H9 (cell line): ENCODE measurements around the gene DISC1. TPM values are rescaled to one million over a fixed set of nuclear protein-coding genes. Genes with fewer than 3 reads are reported as not detected.

ENCODE experiments used
- DNase-seq: peaks from one replicate; pipeline ENCODE4 v3.0.0-alpha.2; 2017
- H2AFZ ChIP-seq: one replicate; pipeline ENCODE4 v1.6.1; 2013; ENCODE audit warnings: mild to moderate bottlenecking, low read length, control low read depth, moderate library complexity
- H2AK5ac ChIP-seq: 2 replicates; pipeline ENCODE4 v1.6.1; 2013; ENCODE audit warnings: low read length, control low read depth, mixed read lengths; ENCODE audit not compliant: insufficient read length
- H2BK120ac ChIP-seq: one replicate; pipeline ENCODE4 v1.6.1; 2013; ENCODE audit warnings: low read depth, mild to moderate bottlenecking, low read length, control low read depth, inconsistent platforms; ENCODE audit not compliant: poor library complexity, severe bottlenecking
- H2BK12ac ChIP-seq: 2 replicates; pipeline ENCODE4 v1.6.1; 2013; ENCODE audit warnings: low read length, control low read depth, mixed read lengths, low read depth; ENCODE audit not compliant: insufficient read length
- H2BK15ac ChIP-seq: 2 replicates; pipeline ENCODE4 v1.6.1; 2013; ENCODE audit warnings: low read depth, low read length, control low read depth
- H2BK20ac ChIP-seq: one replicate; pipeline ENCODE4 v1.6.1; 2013; ENCODE audit warnings: low read depth, mild to moderate bottlenecking, low read length, control low read depth, inconsistent platforms; ENCODE audit not compliant: poor library complexity, severe bottlenecking
- H2BK5ac ChIP-seq: 2 replicates; pipeline ENCODE4 v1.6.1; 2013; ENCODE audit warnings: low read length, control low read depth, mixed read lengths; ENCODE audit not compliant: insufficient read length
- H3K14ac ChIP-seq: 2 replicates; pipeline ENCODE4 v1.6.1; 2013; ENCODE audit warnings: low read length, control low read depth; ENCODE audit not compliant: insufficient read depth
- H3K18ac ChIP-seq: 2 replicates; pipeline ENCODE4 v1.6.1; 2013; ENCODE audit warnings: low read depth, mild to moderate bottlenecking, mixed read lengths, low read length, control low read depth; ENCODE audit not compliant: insufficient read length
- H3K23ac ChIP-seq: 2 replicates; pipeline ENCODE4 v1.6.1; 2013; ENCODE audit warnings: low read length, control low read depth, mixed read lengths, low read depth; ENCODE audit not compliant: insufficient read length
- H3K23me2 ChIP-seq: 2 replicates; pipeline ENCODE4 v1.6.1; 2013; ENCODE audit warnings: low read depth, mild to moderate bottlenecking, mixed read lengths, low read length, control low read depth; ENCODE audit not compliant: insufficient read length, poor library complexity, severe bottlenecking
- H3K27ac ChIP-seq: 2 replicates; pipeline ENCODE4 v1.5.1; 2013; ENCODE audit warnings: low read length, control low read depth, mixed read lengths, low read depth; ENCODE audit not compliant: insufficient read length
- H3K27me3 ChIP-seq: 2 replicates; pipeline ENCODE4 v1.6.1; 2013; ENCODE audit warnings: low read length, control low read depth, inconsistent platforms; ENCODE audit not compliant: insufficient read depth
- H3K4ac ChIP-seq: 2 replicates; pipeline ENCODE4 v1.6.1; 2013; ENCODE audit warnings: low read depth, mild to moderate bottlenecking, control low read depth, inconsistent platforms, low read length, moderate library complexity
- H3K4me1 ChIP-seq: 2 replicates; pipeline ENCODE4 v1.6.1; 2013; ENCODE audit warnings: low read length, control low read depth, inconsistent platforms; ENCODE audit not compliant: insufficient read depth
- H3K4me2 ChIP-seq: 2 replicates; pipeline ENCODE4 v1.6.1; 2013; ENCODE audit warnings: low read length, control low read depth, mixed read lengths; ENCODE audit not compliant: insufficient read length, insufficient read depth
- H3K56ac ChIP-seq: 2 replicates; pipeline ENCODE4 v1.6.1; 2013; ENCODE audit warnings: low read depth, mild to moderate bottlenecking, mixed read lengths, low read length, control low read depth; ENCODE audit not compliant: insufficient read length
- H3K79me1 ChIP-seq: 2 replicates; pipeline ENCODE4 v1.6.1; 2013; ENCODE audit warnings: low read depth, mild to moderate bottlenecking, moderate library complexity, low read length, control low read depth, inconsistent platforms; ENCODE audit not compliant: insufficient read depth, poor library complexity, severe bottlenecking
- H3K79me2 ChIP-seq: 2 replicates; pipeline ENCODE4 v1.6.1; 2013; ENCODE audit warnings: low read length, control low read depth, inconsistent platforms; ENCODE audit not compliant: insufficient read depth
- H3K9ac ChIP-seq: 2 replicates; pipeline ENCODE4 v1.6.1; 2013; ENCODE audit warnings: low read length, control low read depth, mixed read lengths; ENCODE audit not compliant: insufficient read length; ENCODE audit errors: extremely low read depth
- H3K9me3 ChIP-seq: one replicate; pipeline ENCODE4 v1.6.1; 2013; ENCODE audit warnings: low read depth, low read length, inconsistent platforms; ENCODE audit not compliant: control insufficient read depth
- H3T11ph ChIP-seq: one replicate; pipeline ENCODE4 v1.6.1; 2013; ENCODE audit warnings: mild to moderate bottlenecking, low read length, control low read depth, inconsistent platforms
- H4K20me1 ChIP-seq: one replicate; pipeline ENCODE4 v1.6.1; 2013; ENCODE audit not compliant: control insufficient read depth, insufficient read length, insufficient read depth
- H4K5ac ChIP-seq: 2 replicates; pipeline ENCODE4 v1.6.1; 2013; ENCODE audit warnings: low read depth, mild to moderate bottlenecking, mixed read lengths, low read length, control low read depth; ENCODE audit not compliant: insufficient read length
- H4K8ac ChIP-seq: replicated peaks from 2 replicates; pipeline ENCODE4 v1.6.1; 2013; ENCODE audit warnings: low read length, control low read depth, mixed read lengths, low read depth; ENCODE audit not compliant: insufficient read length
- H4K91ac ChIP-seq: 2 replicates; pipeline ENCODE4 v1.6.1; 2013; ENCODE audit warnings: low read depth, mild to moderate bottlenecking, moderate library complexity, mixed read lengths, low read length, control low read depth; ENCODE audit not compliant: insufficient read length
- H3K27ac Mint-ChIP-seq, 3 experiments: 2 replicates in 2 of 3; 3 replicates in 1 of 3; pipeline ENCODE4 v1.8.0; 2020 to 2021; ENCODE audit warnings: mixed read lengths in 3 of 3, mild to moderate bottlenecking in 1 of 3, moderate library complexity in 1 of 3
- H3K27me3 Mint-ChIP-seq: 2 replicates; pipeline ENCODE4 v1.8.0; 2021; ENCODE audit warnings: low read depth, mild to moderate bottlenecking, moderate library complexity, mixed read lengths
- H3K36me3 Mint-ChIP-seq, 3 experiments: 2 replicates in 2 of 3; 3 replicates in 1 of 3; pipeline ENCODE4 v1.8.0; 2020 to 2021; ENCODE audit warnings: low read depth in 3 of 3, mixed read lengths in 3 of 3; ENCODE audit not compliant: insufficient read depth in 1 of 3
- H3K4me1 Mint-ChIP-seq, 2 experiments: 2 replicates each; pipeline ENCODE4 v1.8.0; 2020; ENCODE audit warnings: mixed read lengths in 2 of 2
- H3K4me3 Mint-ChIP-seq, 2 experiments: 2 replicates in 1 of 2; 3 replicates in 1 of 2; pipeline ENCODE4 v1.8.0; 2020 to 2021; ENCODE audit warnings: mild to moderate bottlenecking in 2 of 2, mixed read lengths in 2 of 2, moderate library complexity in 1 of 2
- H3K9me3 Mint-ChIP-seq, 2 experiments: 2 replicates in 1 of 2; 3 replicates in 1 of 2; pipeline ENCODE4 v1.8.0; 2020; ENCODE audit warnings: mild to moderate bottlenecking in 2 of 2, mixed read lengths in 2 of 2, moderate library complexity in 1 of 2
- WGBS: extraction: QIAGEN DNeasy Blood & Tissue Kit; methylation state at CpG from one replicate; pipeline ENCODE4 v1.1.7; 2013; ENCODE audit warnings: missing lambda C conversion rate, low lambda C conversion rate, mixed read lengths; ENCODE audit not compliant: insufficient read length; ENCODE audit errors: extremely low coverage; 5-methylcytosine and 5-hydroxymethylcytosine counted together
- total RNA-seq: library from RNA; stranded (reverse); gene quantifications from 2 replicates; pipeline ENCODE4 v1.2.1, GENCODE V29; 2021
- TF ChIP-seq, protein P1 (sequence below): fragments of 200-600 bp; sonication (generic); conservative IDR thresholded peaks from 3 replicates; pipeline ENCODE4 v1.8.0; 2021; ENCODE audit warnings: antibody characterized with exemption, mild to moderate bottlenecking

The DISC1 gene
- total RNA-seq, 1 experiment from 2014 or later, result 2.5 TPM

DNA sequence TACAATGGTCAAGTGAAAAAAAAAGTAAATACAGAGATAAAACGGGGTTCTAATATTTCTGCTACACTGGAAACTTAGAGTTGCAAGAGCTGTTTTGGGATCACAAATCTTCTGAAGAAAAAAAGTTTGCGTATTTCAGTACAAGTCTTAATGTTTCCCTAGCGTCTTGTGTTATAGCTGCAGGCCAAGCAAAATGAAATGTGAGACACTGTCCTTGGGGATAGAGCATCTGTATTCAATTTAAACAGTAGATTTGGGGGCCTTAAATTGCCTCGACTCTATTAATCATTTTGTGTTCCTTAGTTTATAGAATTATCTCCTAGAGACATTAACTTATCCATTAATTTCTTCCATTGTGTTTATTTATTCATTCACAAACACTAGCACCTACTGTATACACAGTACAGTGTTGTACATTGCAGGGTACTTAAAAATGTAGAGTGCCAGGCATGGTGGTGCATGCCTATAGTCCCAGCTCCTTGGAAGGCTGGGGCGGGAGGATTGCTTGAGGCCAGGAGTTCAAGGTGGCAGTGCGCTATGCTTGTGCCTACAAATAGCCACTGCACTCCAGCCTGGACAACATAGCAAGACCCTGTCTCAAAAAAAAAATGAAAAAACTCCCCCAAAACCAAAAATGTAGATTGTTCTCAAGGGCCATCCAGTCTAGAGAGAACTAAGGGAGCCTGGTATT is 7.9 kb downstream of the DISC1 start:
- Histone ChIP-seq H3T11ph (no peak overlapping the region), H2BK5ac (no peak overlapping the region), H2AK5ac (no peak overlapping the region), H4K5ac (no peak overlapping the region), H3K4ac (no peak overlapping the region), H2BK20ac (no peak overlapping the region), H3K14ac (no peak overlapping the region), H3K27ac (no peak overlapping the region), H3K79me2 (no peaks in the 10 kb centered on the region), H3K4me1 (no peaks in the 10 kb centered on the region), H4K20me1 (no peaks in the 10 kb centered on the region), H2AFZ (no peak overlapping the region), H3K9me3 (no peaks in the 10 kb centered on the region), H3K56ac (no peak overlapping the region), H2BK120ac (no peak overlapping the region), H3K23ac (no peak overlapping the region), H3K23me2 (no peaks in the 10 kb centered on the region), H3K18ac (no peak overlapping the region), H2BK12ac (no peak overlapping the region), H3K79me1 (no peaks in the 10 kb centered on the region), H3K27me3 (no peaks in the 10 kb centered on the region), H4K8ac (no peak overlapping the region), H3K9ac (no peak overlapping the region), H4K91ac (no peak overlapping the region), H2BK15ac (no peak overlapping the region), H3K4me2 (no peak overlapping the region)
- no peaks in the 10 kb centered on the region for H3K4me1 Mint-ChIP-seq
- no peak overlapping the region for H3K4me3 Mint-ChIP-seq
- TF ChIP-seq, protein P1, sequence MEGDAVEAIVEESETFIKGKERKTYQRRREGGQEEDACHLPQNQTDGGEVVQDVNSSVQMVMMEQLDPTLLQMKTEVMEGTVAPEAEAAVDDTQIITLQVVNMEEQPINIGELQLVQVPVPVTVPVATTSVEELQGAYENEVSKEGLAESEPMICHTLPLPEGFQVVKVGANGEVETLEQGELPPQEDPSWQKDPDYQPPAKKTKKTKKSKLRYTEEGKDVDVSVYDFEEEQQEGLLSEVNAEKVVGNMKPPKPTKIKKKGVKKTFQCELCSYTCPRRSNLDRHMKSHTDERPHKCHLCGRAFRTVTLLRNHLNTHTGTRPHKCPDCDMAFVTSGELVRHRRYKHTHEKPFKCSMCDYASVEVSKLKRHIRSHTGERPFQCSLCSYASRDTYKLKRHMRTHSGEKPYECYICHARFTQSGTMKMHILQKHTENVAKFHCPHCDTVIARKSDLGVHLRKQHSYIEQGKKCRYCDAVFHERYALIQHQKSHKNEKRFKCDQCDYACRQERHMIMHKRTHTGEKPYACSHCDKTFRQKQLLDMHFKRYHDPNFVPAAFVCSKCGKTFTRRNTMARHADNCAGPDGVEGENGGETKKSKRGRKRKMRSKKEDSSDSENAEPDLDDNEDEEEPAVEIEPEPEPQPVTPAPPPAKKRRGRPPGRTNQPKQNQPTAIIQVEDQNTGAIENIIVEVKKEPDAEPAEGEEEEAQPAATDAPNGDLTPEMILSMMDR, result no peak
- no peaks in the 10 kb centered on the region for H3K36me3 Mint-ChIP-seq
- WGBS, result no CpG with 5 or more reads among the region's 6 CpGs
- H3K27me3 Mint-ChIP-seq, result no peaks in the 10 kb centered on the region
- H3K9me3 Mint-ChIP-seq, result no peaks in the 10 kb centered on the region
- no peak for DNase-seq
- H3K27ac Mint-ChIP-seq, result no peak overlapping the region
